Neural cell (in vitro differentiated cells): ENCODE data around the gene MLLT3. TPM values are rescaled to one million over a fixed set of nuclear protein-coding genes. Genes with fewer than 3 reads are reported as not detected.

Source experiments
- H2AFZ ChIP-seq: fragments of 200-600, 300-800 bp; sonication (generic), shearing (Covaris generic); 2 replicates; pipeline ENCODE4 v1.6.0; 2014; ENCODE audit warnings: low read depth, mild to moderate bottlenecking, antibody characterized with exemption, low read length, moderate library complexity
- H3F3A ChIP-seq: fragments of 200-600 bp; shearing (Covaris generic); 2 replicates; pipeline ENCODE4 v1.6.1; 2016; ENCODE audit warnings: mild to moderate bottlenecking, moderate library complexity, mixed read lengths, antibody characterized with exemption, low read length; ENCODE audit not compliant: insufficient read depth, poor library complexity, severe bottlenecking
- H3K27ac ChIP-seq: fragments of 200-600, 300-800 bp; sonication (generic), shearing (Covaris generic); 2 replicates; pipeline ENCODE4 v1.5.1; 2014; ENCODE audit warnings: mild to moderate bottlenecking, low read length, moderate library complexity
- H3K27me3 ChIP-seq: fragments of 300-800, 200-600 bp; sonication (generic), shearing (Covaris generic); 2 replicates; pipeline ENCODE4 v1.6.0; 2014; ENCODE audit warnings: mild to moderate bottlenecking, low read depth, low read length, moderate library complexity; ENCODE audit not compliant: insufficient read depth
- H3K36me3 ChIP-seq: fragments of 300-800, 200-600 bp; sonication (generic), shearing (Covaris generic); 2 replicates; pipeline ENCODE4 v1.5.1; 2014; ENCODE audit warnings: mild to moderate bottlenecking, antibody characterized with exemption, low read length, moderate library complexity; ENCODE audit not compliant: insufficient read depth
- H3K4me2 ChIP-seq: fragments of 300-800, 200-600 bp; sonication (generic), shearing (Covaris generic); 2 replicates; pipeline ENCODE4 v1.6.0; 2014; ENCODE audit warnings: mild to moderate bottlenecking, low read length
- H3K4me3 ChIP-seq: fragments of 300-800, 200-600 bp; sonication (generic), shearing (Covaris generic); 2 replicates; pipeline ENCODE4 v1.5.1; 2014; ENCODE audit warnings: mild to moderate bottlenecking, low read length, moderate library complexity
- H3K79me2 ChIP-seq: fragments of 200-600 bp; shearing (Covaris generic); replicated peaks from 2 replicates; pipeline ENCODE4 v1.6.0; 2014; ENCODE audit warnings: mild to moderate bottlenecking, low read length, moderate library complexity; ENCODE audit not compliant: insufficient read depth
- H3K9ac ChIP-seq: fragments of 300-800, 200-600 bp; sonication (generic), shearing (Covaris generic); 2 replicates; pipeline ENCODE4 v1.6.1; 2016; ENCODE audit warnings: mild to moderate bottlenecking, low read length, mixed read lengths
- H3K9me2 ChIP-seq: fragments of 200-600 bp; shearing (Covaris generic); 2 replicates; pipeline ENCODE4 v1.6.1; 2016; ENCODE audit warnings: mild to moderate bottlenecking, low read length, mixed read lengths; ENCODE audit not compliant: insufficient read depth
- H3K9me3 ChIP-seq: fragments of 200-600, 300-800 bp; sonication (generic), shearing (Covaris generic); 2 replicates; pipeline ENCODE4 v1.6.1; 2016; ENCODE audit warnings: mild to moderate bottlenecking, mixed run types, low read length, moderate library complexity, mixed read lengths
- H4K20me1 ChIP-seq: fragments of 200-600 bp; shearing (Covaris generic); 2 replicates; pipeline ENCODE4 v1.6.1; 2016; ENCODE audit warnings: mild to moderate bottlenecking, mixed run types; ENCODE audit not compliant: insufficient read depth
- EP300 ChIP-seq: fragments of 450-650 bp; conservative IDR thresholded peaks from 2 replicates; pipeline ENCODE4 v1.6.1; 2014; ENCODE audit warnings: antibody characterized with exemption, mild to moderate bottlenecking, moderate library complexity; ENCODE audit not compliant: poor library complexity, severe bottlenecking
- EZH2 ChIP-seq: fragments of 200-600, 300-800 bp; shearing (Covaris generic), sonication (generic); IDR thresholded peaks from 2 replicates; pipeline ENCODE4 v1.6.1; 2014; ENCODE audit warnings: antibody characterized with exemption, low read length, borderline replicate concordance, mild to moderate bottlenecking; ENCODE audit not compliant: insufficient read depth, poor library complexity, severe bottlenecking
- MXI1 ChIP-seq: fragments of 450-650 bp; conservative IDR thresholded peaks from 2 replicates; pipeline ENCODE4 v1.6.1; 2014; ENCODE audit warnings: antibody characterized with exemption, mild to moderate bottlenecking; ENCODE audit not compliant: poor library complexity, severe bottlenecking
- POLR2AphosphoS5 ChIP-seq: IDR thresholded peaks from 2 replicates; pipeline ENCODE4 v1.6.1; 2012
- RAD21 ChIP-seq: fragments of 450-650 bp; conservative IDR thresholded peaks from 2 replicates; pipeline ENCODE4 v1.6.1; 2014; ENCODE audit warnings: antibody characterized with exemption, mild to moderate bottlenecking, moderate library complexity
- SMC3 ChIP-seq: fragments of 450-650 bp; conservative IDR thresholded peaks from 2 replicates; pipeline ENCODE4 v1.6.1; 2014; ENCODE audit warnings: antibody characterized with exemption, mild to moderate bottlenecking, moderate library complexity; ENCODE audit not compliant: poor library complexity
- TAF1 ChIP-seq: IDR thresholded peaks from 2 replicates; pipeline ENCODE4 v1.6.1; 2012; ENCODE audit warnings: low read depth
- polyA plus RNA-seq: library from polyadenylated mRNA; depleted of rRNA; stranded (reverse); fragments of >200 nt; gene quantifications from 2 replicates; pipeline ENCODE4 v1.2.3, GENCODE V29; 2014
- TF ChIP-seq, protein P1 (sequence below): fragments of 450-650 bp; IDR thresholded peaks from 2 replicates; pipeline ENCODE4 v1.5.1; 2014; ENCODE audit warnings: antibody characterized with exemption, mild to moderate bottlenecking, moderate library complexity; ENCODE audit not compliant: poor library complexity, severe bottlenecking
- TF ChIP-seq, protein P2 (sequence below): IDR thresholded peaks from 2 replicates; pipeline ENCODE4 v1.6.1; 2012; ENCODE audit warnings: borderline replicate concordance

Gene MLLT3
- polyA plus RNA-seq, 1 donor from 2014 or later: 61.5 TPM

- no peaks in the 10 kb centered on the region for H3K36me3 ChIP-seq
- no peak for TF ChIP-seq RAD21
- no peak overlapping the region for H3K27ac ChIP-seq
- H3K9me3 ChIP-seq: no peaks in the 10 kb centered on the region
- no peaks in the 10 kb centered on the region for H3K27me3 ChIP-seq
- peaks cover 14% of the 10 kb centered on the region for H4K20me1 ChIP-seq
- no peak overlapping the region for H3K4me2 ChIP-seq
- peaks cover 24% of the 10 kb centered on the region for H3K79me2 ChIP-seq
- no peaks in the 10 kb centered on the region for H3F3A ChIP-seq
- H2AFZ ChIP-seq: no peak overlapping the region
- H3K9me2 ChIP-seq: no peaks in the 10 kb centered on the region
- H3K4me3 ChIP-seq: no peak overlapping the region
- no peak overlapping the region for H3K9ac ChIP-seq
Measured at GRCh38 chr9:20528253-20528652, 94.0 kb downstream of the MLLT3 start.

DNA sequence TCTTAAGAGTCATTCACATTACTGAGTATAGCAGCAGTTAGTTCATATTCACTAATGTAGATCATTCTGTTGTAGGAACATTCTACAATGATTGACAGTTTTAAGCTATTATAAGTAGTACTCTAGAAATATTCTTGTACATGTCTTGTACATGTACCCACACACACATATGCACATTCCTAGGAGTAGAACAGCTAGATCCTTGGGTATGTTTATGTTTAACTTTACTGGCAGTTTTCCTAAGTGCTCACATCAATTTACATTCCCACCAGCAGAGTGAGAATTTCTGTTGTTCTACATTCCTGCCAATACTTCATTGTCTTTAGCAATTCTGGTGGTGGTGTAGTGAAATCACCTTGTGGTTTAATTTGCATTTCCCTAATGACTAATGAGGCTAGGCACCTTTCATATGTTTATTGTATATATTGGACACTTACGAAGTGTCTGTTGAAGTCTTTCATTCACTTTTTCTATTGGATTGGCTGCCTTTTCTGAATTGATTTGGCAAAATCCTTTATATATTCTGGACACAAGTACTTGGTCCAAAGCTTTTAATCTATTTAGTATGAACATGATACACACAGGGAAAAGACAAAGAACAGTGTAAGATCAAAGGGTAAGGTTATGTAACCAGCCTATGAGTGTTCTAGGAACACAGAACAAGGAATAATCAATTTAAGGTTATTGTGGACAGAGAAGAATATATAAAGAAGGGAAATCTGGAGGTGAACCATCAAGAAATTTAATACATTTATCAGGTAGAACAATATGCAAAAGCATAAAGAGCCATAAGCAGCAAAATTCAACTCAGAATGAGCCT, 95.6 kb downstream of the MLLT3 start:
- H3K9me2 ChIP-seq: no peaks in the 10 kb centered on the region
- H3K4me2 ChIP-seq: no peak overlapping the region
- no peaks in the 10 kb centered on the region for H3K27me3 ChIP-seq
- no peak for TF ChIP-seq EZH2
- TF ChIP-seq SMC3: no peak
- no peak for TF ChIP-seq EP300
- TF ChIP-seq, protein P1, sequence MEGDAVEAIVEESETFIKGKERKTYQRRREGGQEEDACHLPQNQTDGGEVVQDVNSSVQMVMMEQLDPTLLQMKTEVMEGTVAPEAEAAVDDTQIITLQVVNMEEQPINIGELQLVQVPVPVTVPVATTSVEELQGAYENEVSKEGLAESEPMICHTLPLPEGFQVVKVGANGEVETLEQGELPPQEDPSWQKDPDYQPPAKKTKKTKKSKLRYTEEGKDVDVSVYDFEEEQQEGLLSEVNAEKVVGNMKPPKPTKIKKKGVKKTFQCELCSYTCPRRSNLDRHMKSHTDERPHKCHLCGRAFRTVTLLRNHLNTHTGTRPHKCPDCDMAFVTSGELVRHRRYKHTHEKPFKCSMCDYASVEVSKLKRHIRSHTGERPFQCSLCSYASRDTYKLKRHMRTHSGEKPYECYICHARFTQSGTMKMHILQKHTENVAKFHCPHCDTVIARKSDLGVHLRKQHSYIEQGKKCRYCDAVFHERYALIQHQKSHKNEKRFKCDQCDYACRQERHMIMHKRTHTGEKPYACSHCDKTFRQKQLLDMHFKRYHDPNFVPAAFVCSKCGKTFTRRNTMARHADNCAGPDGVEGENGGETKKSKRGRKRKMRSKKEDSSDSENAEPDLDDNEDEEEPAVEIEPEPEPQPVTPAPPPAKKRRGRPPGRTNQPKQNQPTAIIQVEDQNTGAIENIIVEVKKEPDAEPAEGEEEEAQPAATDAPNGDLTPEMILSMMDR: no peak
- no peak for TF ChIP-seq RAD21
- no peak for TF ChIP-seq POLR2AphosphoS5
- TF ChIP-seq MXI1: no peak
- H3K4me3 ChIP-seq: no peak overlapping the region
- peaks cover 29% of the 10 kb centered on the region for H3K79me2 ChIP-seq
- H4K20me1 ChIP-seq: peaks cover 11% of the 10 kb centered on the region
- no peaks in the 10 kb centered on the region for H3K36me3 ChIP-seq
- no peak overlapping the region for H2AFZ ChIP-seq
- no peak overlapping the region for H3K9ac ChIP-seq
- no peaks in the 10 kb centered on the region for H3K9me3 ChIP-seq
- H3F3A ChIP-seq: no peaks in the 10 kb centered on the region
- no peak overlapping the region for H3K27ac ChIP-seq

- TF ChIP-seq MXI1 (no peak), EP300 (no peak), TAF1 (no peak), SMC3 (no peak), POLR2AphosphoS5 (no peak), RAD21 (no peak), EZH2 (no peak)
- TF ChIP-seq, protein P2, sequence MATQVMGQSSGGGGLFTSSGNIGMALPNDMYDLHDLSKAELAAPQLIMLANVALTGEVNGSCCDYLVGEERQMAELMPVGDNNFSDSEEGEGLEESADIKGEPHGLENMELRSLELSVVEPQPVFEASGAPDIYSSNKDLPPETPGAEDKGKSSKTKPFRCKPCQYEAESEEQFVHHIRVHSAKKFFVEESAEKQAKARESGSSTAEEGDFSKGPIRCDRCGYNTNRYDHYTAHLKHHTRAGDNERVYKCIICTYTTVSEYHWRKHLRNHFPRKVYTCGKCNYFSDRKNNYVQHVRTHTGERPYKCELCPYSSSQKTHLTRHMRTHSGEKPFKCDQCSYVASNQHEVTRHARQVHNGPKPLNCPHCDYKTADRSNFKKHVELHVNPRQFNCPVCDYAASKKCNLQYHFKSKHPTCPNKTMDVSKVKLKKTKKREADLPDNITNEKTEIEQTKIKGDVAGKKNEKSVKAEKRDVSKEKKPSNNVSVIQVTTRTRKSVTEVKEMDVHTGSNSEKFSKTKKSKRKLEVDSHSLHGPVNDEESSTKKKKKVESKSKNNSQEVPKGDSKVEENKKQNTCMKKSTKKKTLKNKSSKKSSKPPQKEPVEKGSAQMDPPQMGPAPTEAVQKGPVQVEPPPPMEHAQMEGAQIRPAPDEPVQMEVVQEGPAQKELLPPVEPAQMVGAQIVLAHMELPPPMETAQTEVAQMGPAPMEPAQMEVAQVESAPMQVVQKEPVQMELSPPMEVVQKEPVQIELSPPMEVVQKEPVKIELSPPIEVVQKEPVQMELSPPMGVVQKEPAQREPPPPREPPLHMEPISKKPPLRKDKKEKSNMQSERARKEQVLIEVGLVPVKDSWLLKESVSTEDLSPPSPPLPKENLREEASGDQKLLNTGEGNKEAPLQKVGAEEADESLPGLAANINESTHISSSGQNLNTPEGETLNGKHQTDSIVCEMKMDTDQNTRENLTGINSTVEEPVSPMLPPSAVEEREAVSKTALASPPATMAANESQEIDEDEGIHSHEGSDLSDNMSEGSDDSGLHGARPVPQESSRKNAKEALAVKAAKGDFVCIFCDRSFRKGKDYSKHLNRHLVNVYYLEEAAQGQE: no peak
- TF ChIP-seq, protein P1: no peak
- Histone ChIP-seq H3K9me2 (no peaks in the 10 kb centered on the region), H3K4me2 (no peak overlapping the region), H3F3A (no peaks in the 10 kb centered on the region), H3K9me3 (no peaks in the 10 kb centered on the region), H3K9ac (no peak overlapping the region), H3K27ac (no peak overlapping the region), H3K79me2 (peaks cover 24% of the 10 kb centered on the region), H3K27me3 (no peaks in the 10 kb centered on the region), H4K20me1 (peaks cover 6% of the 10 kb centered on the region), H2AFZ (no peak overlapping the region), H3K36me3 (no peaks in the 10 kb centered on the region), H3K4me3 (no peak overlapping the region)
Measured at GRCh38 chr9:20524776-20525175, 97.5 kb downstream of the MLLT3 start.
